H7 (cell line): ENCODE data around the gene NEAT1. TPM values are rescaled to one million over a fixed set of nuclear protein-coding genes. Genes with fewer than 3 reads are reported as not detected.

Experiments used
- DNase-seq: peaks from one replicate; pipeline ENCODE4 v3.0.0; 2012
- H3K27me3 ChIP-seq: 2 replicates; pipeline ENCODE4 v1.6.0; 2011; ENCODE audit warnings: mild to moderate bottlenecking, low read length; ENCODE audit not compliant: control insufficient read depth, insufficient read depth
- H3K36me3 ChIP-seq: replicated peaks from 2 replicates; pipeline ENCODE4 v1.5.1; 2011; ENCODE audit warnings: low read length; ENCODE audit not compliant: control insufficient read depth, insufficient read depth
- H3K4me3 ChIP-seq: 2 replicates; pipeline ENCODE4 v1.5.1; 2011; ENCODE audit warnings: low read depth, mild to moderate bottlenecking, control low read depth, low read length, moderate library complexity; ENCODE audit not compliant: insufficient read depth
- total RNA-seq: library from RNA; depleted of rRNA; stranded (reverse); fragments of >200 nt; shearing (Covaris generic); gene quantifications from 2 replicates; pipeline ENCODE4 v1.2.3, GENCODE V29; 2014; rRNA removed

NEAT1 gene
- 6.4 and 10.6 TPM in 2 replicates for total RNA-seq

- Histone ChIP-seq H3K27me3 (no peaks in the 10 kb centered on the region), H3K36me3 (peaks cover 2% of the 10 kb centered on the region; the same call in 1 of the 2 replicates), H3K4me3 (peak within 1 kb of the TSS; percentile 77)
- DNase-seq = peak; percentile 88
Measured at GRCh38 chr11:65422633-65423515, at the start of gene NEAT1. Gene NEAT1 (plus strand): TSS chr11:65422798.

GRCh38 chr11:65373839-65374580 lies 48.6 kb upstream of the NEAT1 start:
- no peaks in the 10 kb centered on the region for H3K36me3 ChIP-seq
- DNase-seq = no peak
- H3K27me3 ChIP-seq = no peaks in the 10 kb centered on the region

GRCh38 chr11:65375012-65375411 lies 47.6 kb upstream of the NEAT1 start:
- Histone ChIP-seq H3K4me3 (no peak overlapping the region), H3K27me3 (no peaks in the 10 kb centered on the region), H3K36me3 (no peaks in the 10 kb centered on the region)
- DNase-seq = no peak

More at GRCh38 chr11:65373839-65374580, 48.6 kb upstream of the NEAT1 start:
- H3K4me3 ChIP-seq = no peak overlapping the region

- no peaks in the 10 kb centered on the region for H3K36me3 ChIP-seq
- DNase-seq = peak; percentile 35
- H3K27me3 ChIP-seq = no peaks in the 10 kb centered on the region
- H3K4me3 ChIP-seq = no peak overlapping the region
Measured at GRCh38 chr11:65376138-65376713, 46.4 kb upstream of the NEAT1 start.

GRCh38 chr11:65377036-65377435 lies 45.6 kb upstream of the NEAT1 start:
- H3K27me3 ChIP-seq = no peaks in the 10 kb centered on the region
- no peak for DNase-seq
- H3K36me3 ChIP-seq = no peaks in the 10 kb centered on the region
- H3K4me3 ChIP-seq = no peak overlapping the region

- no peaks in the 10 kb centered on the region for H3K27me3 ChIP-seq
- H3K36me3 ChIP-seq = no peaks in the 10 kb centered on the region
- DNase-seq = peak; percentile 60
- H3K4me3 ChIP-seq = no peak overlapping the region
Measured at GRCh38 chr11:65377777-65378176, 44.8 kb upstream of the NEAT1 start.

GRCh38 chr11:65378208-65378927 lies 44.2 kb upstream of the NEAT1 start:
- H3K4me3 ChIP-seq = no peak overlapping the region
- DNase-seq = peak; percentile 60
- H3K36me3 ChIP-seq = no peaks in the 10 kb centered on the region
- H3K27me3 ChIP-seq = no peaks in the 10 kb centered on the region

GRCh38 chr11:65378928-65379638 lies 43.5 kb upstream of the NEAT1 start:
- Histone ChIP-seq H3K4me3 (no peak overlapping the region), H3K36me3 (no peaks in the 10 kb centered on the region), H3K27me3 (no peaks in the 10 kb centered on the region)
- no peak for DNase-seq

- no peaks in the 10 kb centered on the region for H3K36me3 ChIP-seq
- H3K27me3 ChIP-seq = no peaks in the 10 kb centered on the region
- DNase-seq = no peak
- no peak overlapping the region for H3K4me3 ChIP-seq
Measured at GRCh38 chr11:65379698-65380459, 42.7 kb upstream of the NEAT1 start.

- H3K4me3 ChIP-seq = no peak overlapping the region
- no peaks in the 10 kb centered on the region for H3K27me3 ChIP-seq
- no peaks in the 10 kb centered on the region for H3K36me3 ChIP-seq
- peak; percentile 52 for DNase-seq
Measured at GRCh38 chr11:65380460-65381119, 42.0 kb upstream of the NEAT1 start.

GRCh38 chr11:65381716-65382032 lies 40.9 kb upstream of the NEAT1 start:
- no peak overlapping the region for H3K4me3 ChIP-seq
- H3K36me3 ChIP-seq = no peaks in the 10 kb centered on the region
- H3K27me3 ChIP-seq = no peaks in the 10 kb centered on the region
- DNase-seq = no peak

GRCh38 chr11:65382033-65382803 lies 40.4 kb upstream of the NEAT1 start, which contains the start of gene SLC25A45:
Gene SLC25A45 (minus strand): TSS chr11:65382646. CDS start chr11:65381951, 695 bp downstream.
- Histone ChIP-seq H3K27me3 (no peaks in the 10 kb centered on the region), H3K4me3 (no peak within 1 kb of the TSS; the same call in none of the 2 replicates), H3K36me3 (no peaks in the 10 kb centered on the region)
- DNase-seq = peak; percentile 89
